WTC11 (cell line): Measurements from ENCODE around the gene CTNNA3. TPM values are rescaled to one million over a fixed set of nuclear protein-coding genes. Genes with fewer than 3 reads are reported as not detected.

Experiments used
- ATAC-seq: fragments of 200-7000 bp; cut with Tn5 transposase; 2 replicates; pipeline ENCODE4 v1.10.0; 2021; ENCODE audit warnings: mild to moderate bottlenecking, moderate library complexity
- CTCF ChIA-PET: fragments of 300-600 bp; sonication (Branson Sonifier 250); formaldehyde crosslinking; loops from one replicate; lab custom pipeline; 2021; ENCODE audit warnings: antibody characterized with exemption; lab: Charles Lee
- POLR2A ChIA-PET: fragments of 350-600 bp; sonication (Branson Sonifier 250); formaldehyde crosslinking; loops from one replicate; lab custom pipeline; 2021; ENCODE audit warnings: antibody characterized with exemption; lab: Charles Lee
- DNase-seq: peaks from one replicate; pipeline ENCODE4 v3.0.0; 2021; ENCODE audit warnings: low spot score
- H3K27ac Mint-ChIP-seq: 2 replicates; pipeline ENCODE4 v1.8.0; 2021; ENCODE audit warnings: mixed read lengths
- H3K27me3 Mint-ChIP-seq: 2 replicates; pipeline ENCODE4 v1.8.0; 2021; ENCODE audit warnings: low read depth, mild to moderate bottlenecking, moderate library complexity, mixed read lengths
- H3K36me3 Mint-ChIP-seq: 2 replicates; pipeline ENCODE4 v1.8.0; 2021; ENCODE audit warnings: mixed read lengths
- H3K4me1 Mint-ChIP-seq: 2 replicates; pipeline ENCODE4 v1.8.0; 2022; ENCODE audit warnings: mixed read lengths
- H3K4me3 Mint-ChIP-seq: 2 replicates; pipeline ENCODE4 v1.8.0; 2021; ENCODE audit warnings: mild to moderate bottlenecking, moderate library complexity, mixed read lengths
- H3K9me3 Mint-ChIP-seq: 2 replicates; pipeline ENCODE4 v1.8.0; 2021; ENCODE audit warnings: mixed read lengths
- ATF2 ChIP-seq: sonication (generic); formaldehyde crosslinking; IDR thresholded peaks from 2 replicates; pipeline ENCODE4 v1.8.1; 2022; ENCODE audit warnings: low read depth, missing genetic modification reagents, borderline replicate concordance
- CDX4 ChIP-seq: fragments of 250-450 bp; sonication (Bioruptor Pico); IDR thresholded peaks from 2 replicates; pipeline ENCODE4 v1.9.0; 2021; ENCODE audit warnings: moderate library complexity, mild to moderate bottlenecking, inconsistent platforms, borderline replicate concordance
- CTCF ChIP-seq: fragments of 200-600 bp; IDR thresholded peaks from 2 replicates; pipeline ENCODE4 v1.8.0; 2022; ENCODE audit warnings: antibody characterized with exemption
- E2F4 ChIP-seq: sonication (generic); formaldehyde crosslinking; IDR thresholded peaks from 2 replicates; pipeline ENCODE4 v1.8.1; 2022; ENCODE audit warnings: low read depth, mild to moderate bottlenecking, moderate library complexity, missing genetic modification reagents, borderline replicate concordance
- FOXJ3 ChIP-seq: sonication (generic); formaldehyde crosslinking; IDR thresholded peaks from 2 replicates; pipeline ENCODE4 v1.9.0; 2021; ENCODE audit warnings: missing genetic modification reagents, mild to moderate bottlenecking, borderline replicate concordance
- HMGXB4 ChIP-seq: sonication (generic); formaldehyde crosslinking; IDR thresholded peaks from 2 replicates; pipeline ENCODE4 v1.8.1; 2023; ENCODE audit warnings: mild to moderate bottlenecking, moderate library complexity, missing genetic modification reagents
- IRF1 ChIP-seq: sonication (generic); formaldehyde crosslinking; IDR thresholded peaks from 2 replicates; pipeline ENCODE4 v1.8.0; 2023; ENCODE audit warnings: missing genetic modification reagents
- MAX ChIP-seq: sonication (generic); formaldehyde crosslinking; IDR thresholded peaks from 2 replicates; pipeline ENCODE4 v1.8.0; 2022; ENCODE audit warnings: mild to moderate bottlenecking, missing genetic modification reagents
- NFYB ChIP-seq: sonication (generic); formaldehyde crosslinking; conservative IDR thresholded peaks from 2 replicates; pipeline ENCODE4 v1.8.0; 2022; ENCODE audit warnings: low read depth, missing genetic modification reagents
- PRDM15 ChIP-seq: sonication (generic); formaldehyde crosslinking; IDR thresholded peaks from 2 replicates; pipeline ENCODE4 v1.8.0; 2022; ENCODE audit warnings: missing genetic modification reagents
- PREB ChIP-seq: sonication (generic); formaldehyde crosslinking; IDR thresholded peaks from 2 replicates; pipeline ENCODE4 v1.8.1; 2022; ENCODE audit warnings: mild to moderate bottlenecking, missing genetic modification reagents, moderate library complexity, borderline replicate concordance
- ZBTB21 ChIP-seq: sonication (generic); formaldehyde crosslinking; IDR thresholded peaks from 2 replicates; pipeline ENCODE4 v1.8.1; 2023; ENCODE audit warnings: mild to moderate bottlenecking, missing genetic modification reagents, borderline replicate concordance
- ZNF232 ChIP-seq: sonication (generic); formaldehyde crosslinking; IDR thresholded peaks from 2 replicates; pipeline ENCODE4 v1.8.0; 2022; ENCODE audit warnings: mild to moderate bottlenecking, missing genetic modification reagents
- ZNF263 ChIP-seq: sonication (generic); formaldehyde crosslinking; IDR thresholded peaks from 2 replicates; pipeline ENCODE4 v1.8.1; 2022; ENCODE audit warnings: low read depth, mild to moderate bottlenecking, moderate library complexity, missing genetic modification reagents
- ZNF281 ChIP-seq: sonication (generic); formaldehyde crosslinking; IDR thresholded peaks from 2 replicates; pipeline ENCODE4 v1.8.0; 2023; ENCODE audit warnings: mild to moderate bottlenecking, missing genetic modification reagents
- total RNA-seq: library from RNA; stranded (reverse); gene quantifications from 3 replicates; pipeline ENCODE4 v1.2.3, GENCODE V29; 2021

Gene CTNNA3
- total RNA-seq, 1 experiment from 2014 or later, result 6.1 TPM

GRCh38 chr10:66368146-66368545 lies 1327.8 kb downstream of the CTNNA3 start (continued):
- TF ChIP-seq ATF2, result no peak
- no peak for TF ChIP-seq MAX
- TF ChIP-seq E2F4 (CRISPR knock-in tag), result no peak
- TF ChIP-seq FOXJ3 (CRISPR knock-in tag), result no peak
- no peak for TF ChIP-seq PREB (CRISPR knock-in tag)
- TF ChIP-seq CTCF, result no peak

- 0 out of 2 replicates have a peak, but pooled peaks cover 2% of the 10 kb centered on the region for H3K36me3 Mint-ChIP-seq
- ATAC-seq (no peak), DNase-seq (no peak)
- H3K9me3 Mint-ChIP-seq, result peaks cover 5% of the 10 kb centered on the region; the same call in 1 of the 2 replicates
- POLR2A ChIA-PET, result no interaction called here
- no peak overlapping the region for H3K4me3 Mint-ChIP-seq
- H3K27me3 Mint-ChIP-seq, result no peaks in the 10 kb centered on the region; the same call in 1 of the 2 replicates
- no peaks in the 10 kb centered on the region for H3K4me1 Mint-ChIP-seq
- no peak overlapping the region for H3K27ac Mint-ChIP-seq
- CTCF ChIA-PET, result interaction anchor here (1.1 kb wide), 1 partner anchor 220 kb away, joined by 3 read pairs; no protein-coding TSS in a partner anchor
- no peak for TF ChIP-seq ZBTB21 (CRISPR knock-in tag)
- no peak for TF ChIP-seq IRF1
- no peak for TF ChIP-seq NFYB (CRISPR knock-in tag)
- TF ChIP-seq ZNF232, result no peak
- no peak for TF ChIP-seq PRDM15 (CRISPR knock-in tag)
- no peak for TF ChIP-seq ZNF281 (CRISPR knock-in tag)
- no peak for TF ChIP-seq ZNF263 (CRISPR knock-in tag)
- no peak for TF ChIP-seq E2F4 (CRISPR knock-in tag)
- no peak for TF ChIP-seq CDX4
- no peak for TF ChIP-seq HMGXB4 (CRISPR knock-in tag)
Observed at GRCh38 chr10:66366163-66366562, 1329.8 kb downstream of the CTNNA3 start.
